ENCODE measurements around the gene LBX2.

LBX2 gene

DNA sequence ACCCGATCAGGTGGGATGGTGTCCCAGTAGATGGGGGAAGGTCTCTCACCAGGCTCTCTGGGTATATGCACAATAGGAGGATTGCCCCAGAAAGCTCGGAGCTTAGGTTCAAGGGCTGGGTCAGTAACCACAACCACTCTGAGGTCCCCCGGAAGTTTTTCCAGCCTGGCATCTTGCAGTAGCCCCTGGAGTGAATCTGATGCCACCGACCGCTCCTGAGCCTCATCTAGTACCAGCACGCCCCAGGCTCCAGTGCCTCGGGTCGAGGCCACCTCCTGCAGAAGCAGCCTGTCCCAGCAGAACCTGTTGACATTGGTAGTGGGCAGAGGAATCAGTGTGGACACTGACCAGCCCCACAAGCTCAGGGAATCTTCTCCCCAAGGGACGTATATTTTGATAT lies 24.6 kb upstream of the LBX2 start:
- Histone ChIP-seq H3K36me3 (ENCODE audit: insufficient read depth, low read length) (peaks cover 17% of the 10 kb centered on the region; the same call in 1 of the 2 replicates), H3K4me2 (ENCODE audit: low read depth, low read length, poor library complexity, severe bottlenecking) (no peak overlapping the region), H3K4me3 (ENCODE audit: low read length, poor library complexity, severe bottlenecking) (no peak overlapping the region), H2AFZ (ENCODE audit: low read length) (no peak overlapping the region), H3K9me3 (ENCODE audit: insufficient read depth, low read depth, low read length) (no peaks in the 10 kb centered on the region), H3K79me2 (ENCODE audit: insufficient read depth, low read length) (peaks cover 25% of the 10 kb centered on the region), H3K9ac (ENCODE audit: low read depth, low read length, poor library complexity, severe bottlenecking) (no peak overlapping the region), H3K27me3 (ENCODE audit: insufficient read depth, low read length, poor library complexity, severe bottlenecking) (no peaks in the 10 kb centered on the region), H3K9me2 (replicated peaks; ENCODE audit: low read depth, low read length) (no peaks in the 10 kb centered on the region), H4K20me1 (ENCODE audit: insufficient read depth, low read length, poor library complexity, severe bottlenecking) (peaks cover 16% of the 10 kb centered on the region), H3F3A (ENCODE audit: low read depth) (0 out of 2 replicates have a peak, but pooled peaks cover 3% of the 10 kb centered on the region), H3K4me1 (ENCODE audit: insufficient read depth, low read length, poor library complexity, severe bottlenecking) (peaks cover 20% of the 10 kb centered on the region)
- TF ChIP-seq CTCF (conservative IDR thresholded peaks at IDR 0.05; ENCODE audit: low read length): no peak
- TF ChIP-seq EZH2phosphoT487 (IDR thresholded peaks at IDR 0.05; ENCODE audit: borderline replicate concordance): no peak

DNA sequence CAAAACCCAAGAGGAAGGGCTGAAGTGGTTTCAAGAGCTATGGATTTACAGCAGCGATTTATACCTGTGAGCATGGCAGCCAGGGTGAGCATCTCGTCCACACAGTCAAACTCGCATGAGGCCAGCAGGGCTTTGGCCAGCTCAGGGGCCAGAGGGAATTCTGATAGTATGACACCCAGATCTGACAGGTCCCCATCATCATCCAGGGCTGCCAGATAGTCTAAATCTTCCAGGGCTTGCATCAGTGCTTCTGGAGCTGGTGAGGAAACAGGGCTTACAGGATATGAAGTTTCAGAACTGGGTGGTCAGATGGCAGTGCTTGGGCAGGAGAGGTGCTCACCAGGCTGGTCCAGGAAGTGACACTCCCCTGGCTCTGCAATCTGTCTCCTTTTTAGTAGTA lies 23.1 kb upstream of the LBX2 start:
- TF ChIP-seq EZH2phosphoT487 (IDR thresholded peaks at IDR 0.05; ENCODE audit: borderline replicate concordance): no peak
- TF ChIP-seq CTCF (conservative IDR thresholded peaks at IDR 0.05; ENCODE audit: low read length): no peak
- Histone ChIP-seq H4K20me1 (ENCODE audit: insufficient read depth, low read length, poor library complexity, severe bottlenecking) (peaks cover under 1% of the 10 kb centered on the region), H3K36me3 (ENCODE audit: insufficient read depth, low read length) (peaks cover 17% of the 10 kb centered on the region; the same call in 1 of the 2 replicates), H3K4me1 (ENCODE audit: insufficient read depth, low read length, poor library complexity, severe bottlenecking) (peaks cover 8% of the 10 kb centered on the region), H3K27me3 (ENCODE audit: insufficient read depth, low read length, poor library complexity, severe bottlenecking) (no peaks in the 10 kb centered on the region), H3K79me2 (ENCODE audit: insufficient read depth, low read length) (peaks cover 10% of the 10 kb centered on the region; the same call in 1 of the 2 replicates), H3K9me2 (replicated peaks; ENCODE audit: low read depth, low read length) (no peaks in the 10 kb centered on the region), H3K4me3 (ENCODE audit: low read length, poor library complexity, severe bottlenecking) (no peak overlapping the region), H3K9ac (ENCODE audit: low read depth, low read length, poor library complexity, severe bottlenecking) (no peak overlapping the region), H2AFZ (ENCODE audit: low read length) (no peak overlapping the region), H3K4me2 (ENCODE audit: low read depth, low read length, poor library complexity, severe bottlenecking) (no peak overlapping the region), H3F3A (ENCODE audit: low read depth) (0 out of 2 replicates have a peak, but pooled peaks cover 3% of the 10 kb centered on the region), H3K9me3 (ENCODE audit: insufficient read depth, low read depth, low read length) (no peaks in the 10 kb centered on the region)

- Histone ChIP-seq H3K27me3 (ENCODE audit: insufficient read depth, low read length, poor library complexity, severe bottlenecking) (peaks cover 14% of the 10 kb centered on the region), H3K79me2 (ENCODE audit: insufficient read depth, low read length) (no peaks in the 10 kb centered on the region), H3K9me2 (replicated peaks; ENCODE audit: low read depth, low read length) (no peaks in the 10 kb centered on the region), H3K36me3 (ENCODE audit: insufficient read depth, low read length) (no peaks in the 10 kb centered on the region), H3K9me3 (ENCODE audit: insufficient read depth, low read depth, low read length) (no peaks in the 10 kb centered on the region), H3F3A (ENCODE audit: low read depth) (no peaks in the 10 kb centered on the region), H2AFZ (ENCODE audit: low read length) (no peak overlapping the region), H3K4me1 (ENCODE audit: insufficient read depth, low read length, poor library complexity, severe bottlenecking) (peaks cover 5% of the 10 kb centered on the region), H3K4me2 (ENCODE audit: low read depth, low read length, poor library complexity, severe bottlenecking) (no peak overlapping the region), H3K4me3 (ENCODE audit: low read length, poor library complexity, severe bottlenecking) (no peak overlapping the region), H4K20me1 (ENCODE audit: insufficient read depth, low read length, poor library complexity, severe bottlenecking) (no peaks in the 10 kb centered on the region), H3K9ac (ENCODE audit: low read depth, low read length, poor library complexity, severe bottlenecking) (no peak overlapping the region)
- TF ChIP-seq EZH2phosphoT487 (IDR thresholded peaks at IDR 0.05; ENCODE audit: borderline replicate concordance) (no peak), CTCF (conservative IDR thresholded peaks at IDR 0.05; ENCODE audit: low read length) (no peak)
Measured at GRCh38 chr2:74516650-74517049, 17.2 kb upstream of the LBX2 start.
